ENCODE measurements around the gene SLIT3.

DNA sequence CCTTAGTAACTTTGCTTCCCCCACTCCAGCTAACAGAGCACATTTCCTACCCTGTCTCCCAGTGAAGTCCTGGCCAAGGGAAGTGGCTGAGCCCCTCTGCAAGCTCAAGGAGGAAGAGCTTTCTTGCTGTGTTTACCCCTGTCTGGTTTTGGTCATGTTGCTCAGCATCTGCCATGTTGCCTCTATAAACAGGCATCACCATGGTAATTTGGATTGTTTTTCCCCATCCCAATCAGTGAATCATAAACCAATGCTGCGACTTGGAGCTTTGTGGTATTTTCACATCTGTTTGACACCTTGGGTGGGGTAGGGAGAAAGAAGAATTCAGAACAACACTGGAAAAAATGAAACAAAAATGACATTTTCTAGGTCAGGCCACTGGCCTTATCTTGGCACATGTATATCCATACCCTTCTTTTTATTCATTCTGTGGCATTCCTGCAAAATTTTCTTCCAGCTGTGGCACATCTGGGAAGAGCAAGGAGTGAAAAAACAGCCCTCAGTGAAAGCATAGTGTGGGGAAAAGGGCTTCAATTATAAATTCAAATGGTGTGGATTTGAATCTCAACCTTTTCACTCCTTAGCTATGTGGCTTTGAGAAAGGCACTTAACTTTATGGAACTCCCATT is 42.5 kb downstream of the SLIT3 start:
- TF ChIP-seq POLR2AphosphoS5 (IDR thresholded peaks at IDR 0.05; ENCODE audit: low read depth, low read length): no peak
- TF ChIP-seq POLR2A (IDR thresholded peaks at IDR 0.05; ENCODE audit: low read depth, low read length): no peak
- TF ChIP-seq TAF1 (IDR thresholded peaks at IDR 0.05; ENCODE audit: low read depth, low read length): no peak

Data from GM12891 (cell line).